H1 (cell line): Measurements from ENCODE around the gene SLTM. TPM values are rescaled to one million over a fixed set of nuclear protein-coding genes. Genes with fewer than 3 reads are reported as not detected.

Experiments
- CTCF ChIA-PET: fragments of 300-600 bp; sonication (Branson Sonifier 250); formaldehyde crosslinking; loops from one replicate; lab custom pipeline; 2021; ENCODE audit not compliant: partially characterized antibody; lab: Charles Lee
- POLR2A ChIA-PET: fragments of 300-600 bp; sonication (Branson Sonifier 250); formaldehyde crosslinking; loops from one replicate; lab custom pipeline; 2021; ENCODE audit warnings: inconsistent platforms; ENCODE audit not compliant: partially characterized antibody; lab: Charles Lee
- DNase-seq, 2 experiments: peaks; one replicate each; pipeline versions ENCODE4 v3.0.0 to v3.0.0-alpha.2; 2010 to 2022; ENCODE audit warnings: low spot score in 2 of 2, low read depth in 1 of 2, mixed read lengths in 1 of 2
- FAIRE-seq: peaks from 2 replicates; lab custom pipeline; 2011; peaks lifted over from hg19 to GRCh38; lab: Jason Lieb, UNC
- H2AFZ ChIP-seq: 2 replicates; pipeline ENCODE4 v1.8.1; 2012; ENCODE audit warnings: low read length, inconsistent platforms
- H2AK5ac ChIP-seq: 2 replicates; pipeline ENCODE4 v1.6.1; 2013; ENCODE audit warnings: low read depth, low read length
- H2BK120ac ChIP-seq: replicated peaks from 2 replicates; pipeline ENCODE3; 2013; ENCODE audit warnings: low read depth, low read length, inconsistent platforms
- H2BK12ac ChIP-seq: 2 replicates; pipeline ENCODE4 v1.6.1; 2013; ENCODE audit warnings: low read depth, low read length
- H2BK15ac ChIP-seq: 2 replicates; pipeline ENCODE4 v1.6.1; 2013; ENCODE audit warnings: low read length
- H2BK20ac ChIP-seq: 2 replicates; pipeline ENCODE4 v1.6.1; 2013; ENCODE audit warnings: low read length
- H2BK5ac ChIP-seq: 2 replicates; pipeline ENCODE4 v1.6.1; 2013; ENCODE audit warnings: low read depth, low read length
- H3K14ac ChIP-seq: 2 replicates; pipeline ENCODE4 v1.6.1; 2013; ENCODE audit warnings: inconsistent platforms; ENCODE audit not compliant: insufficient read length
- H3K18ac ChIP-seq: 2 replicates; pipeline ENCODE4 v1.6.1; 2013; ENCODE audit warnings: low read length; ENCODE audit errors: extremely low read depth
- H3K23ac ChIP-seq: 2 replicates; pipeline ENCODE4 v1.6.1; 2013; ENCODE audit warnings: inconsistent platforms; ENCODE audit not compliant: insufficient read length
- H3K23me2 ChIP-seq: 2 replicates; pipeline ENCODE4 v1.6.1; 2013; ENCODE audit warnings: low read depth, low read length
- H3K27ac ChIP-seq: 2 replicates; pipeline ENCODE4 v1.6.1; 2011; ENCODE audit warnings: low read depth, low read length, inconsistent platforms
- H3K27me3 ChIP-seq, 4 experiments: replicated peaks in 1 of 4; 1 replicate in 1 of 4; 2 replicates in 3 of 4; pipeline versions ENCODE4 v1.6.1 to v1.8.1; 2011 to 2013; ENCODE audit warnings: low read length in 3 of 4, mild to moderate bottlenecking in 3 of 4, inconsistent platforms in 2 of 4, mixed read lengths in 2 of 4, moderate library complexity in 1 of 4; ENCODE audit not compliant: control insufficient read depth in 3 of 4, insufficient read depth in 3 of 4; ENCODE audit errors: extremely low read depth in 1 of 4
- H3K36me3 ChIP-seq, 4 experiments: 2 replicates each; pipeline versions ENCODE4 v1.6.1 to v1.8.1; 2011 to 2013; ENCODE audit warnings: mild to moderate bottlenecking in 4 of 4, low read length in 3 of 4, moderate library complexity in 2 of 4, control low read depth in 1 of 4, inconsistent platforms in 1 of 4; ENCODE audit not compliant: insufficient read depth in 4 of 4, control insufficient read depth in 2 of 4
- H3K4ac ChIP-seq: replicated peaks from 2 replicates; pipeline ENCODE3; 2013; ENCODE audit warnings: low read length, low read depth, mixed read lengths, inconsistent platforms; ENCODE audit not compliant: insufficient read length
- H3K4me1 ChIP-seq, 4 experiments: replicated peaks in 1 of 4; 1 replicate in 1 of 4; 2 replicates in 3 of 4; pipeline versions ENCODE4 v1.6.1 to v1.8.1; 2011 to 2013; ENCODE audit warnings: low read length in 3 of 4, inconsistent platforms in 2 of 4, mixed read lengths in 1 of 4; ENCODE audit not compliant: insufficient read depth in 4 of 4, control insufficient read depth in 3 of 4
- H3K4me2 ChIP-seq, 2 experiments: 2 replicates each; pipeline versions ENCODE4 v1.6.1 to v1.8.1; 2011 to 2013; ENCODE audit warnings: low read depth in 2 of 2, low read length in 2 of 2, control low read depth in 1 of 2, inconsistent platforms in 1 of 2, mild to moderate bottlenecking in 1 of 2; ENCODE audit not compliant: insufficient read depth in 1 of 2
- H3K4me3 ChIP-seq, 4 experiments: fragments of 200-600, 300-600 bp in 1 of 4; sonication (generic), shearing (Covaris generic), sonication (Bioruptor Twin) in 1 of 4; 2 replicates each; pipeline versions ENCODE4 v1.5.1 to v1.8.1; 2011 to 2016; ENCODE audit warnings: low read length in 4 of 4, low read depth in 3 of 4, control low read depth in 2 of 4, inconsistent platforms in 2 of 4, mild to moderate bottlenecking in 2 of 4, mixed read lengths in 1 of 4, moderate library complexity in 1 of 4; ENCODE audit not compliant: insufficient read depth in 2 of 4; ENCODE audit errors: extremely low read depth in 1 of 4
- H3K56ac ChIP-seq: replicated peaks from 2 replicates; pipeline ENCODE3; 2013; ENCODE audit warnings: low read depth, mild to moderate bottlenecking, mixed read lengths, low read length, inconsistent platforms; ENCODE audit not compliant: insufficient read length
- H3K79me1 ChIP-seq: 2 replicates; pipeline ENCODE4 v1.6.1; 2013; ENCODE audit warnings: low read depth, low read length, control low read depth
- H3K79me2 ChIP-seq, 2 experiments: 2 replicates each; pipeline versions ENCODE4 v1.6.1 to v1.8.1; 2012 to 2013; ENCODE audit warnings: low read length in 2 of 2, mild to moderate bottlenecking in 2 of 2, inconsistent platforms in 1 of 2; ENCODE audit not compliant: insufficient read depth in 2 of 2, control insufficient read depth in 1 of 2
- H3K9ac ChIP-seq, 4 experiments: replicated peaks in 1 of 4; 1 replicate in 1 of 4; 2 replicates in 3 of 4; pipeline versions ENCODE4 v1.6.1 to v1.8.1; 2011 to 2013; ENCODE audit warnings: low read depth in 3 of 4, low read length in 3 of 4, control low read depth in 2 of 4, mild to moderate bottlenecking in 2 of 4, moderate library complexity in 2 of 4, inconsistent platforms in 1 of 4; ENCODE audit errors: extremely low read depth in 1 of 4
- H3K9me3 ChIP-seq, 2 experiments: 2 replicates each; pipeline versions ENCODE4 v1.6.1 to v1.8.1; 2012 to 2013; ENCODE audit warnings: mild to moderate bottlenecking in 2 of 2, moderate library complexity in 2 of 2, control low read depth in 1 of 2, inconsistent platforms in 1 of 2, low read depth in 1 of 2, low read length in 1 of 2, mixed read lengths in 1 of 2; ENCODE audit not compliant: insufficient read depth in 2 of 2
- H4K20me1 ChIP-seq, 2 experiments: replicated peaks in 1 of 2; 2 replicates each; pipeline versions ENCODE3 to v1.8.1; 2011 to 2013; ENCODE audit warnings: inconsistent platforms in 2 of 2, low read length in 2 of 2, mild to moderate bottlenecking in 1 of 2; ENCODE audit not compliant: insufficient read depth in 2 of 2, control insufficient read depth in 1 of 2
- H4K5ac ChIP-seq: 2 replicates; pipeline ENCODE4 v1.6.1; 2013; ENCODE audit warnings: low read length, low read depth, mixed read lengths, inconsistent platforms; ENCODE audit not compliant: insufficient read length
- H4K8ac ChIP-seq: 2 replicates; pipeline ENCODE4 v1.8.0; 2013; ENCODE audit warnings: mild to moderate bottlenecking, moderate library complexity, low read length, inconsistent platforms; ENCODE audit not compliant: insufficient read depth; ENCODE audit errors: extremely low read depth
- H4K91ac ChIP-seq: replicated peaks from 2 replicates; pipeline ENCODE3; 2013; ENCODE audit warnings: low read length, mixed read lengths, inconsistent platforms; ENCODE audit not compliant: insufficient read length
- BACH1 ChIP-seq: IDR thresholded peaks from 2 replicates; pipeline ENCODE4 v1.6.1; 2012; ENCODE audit warnings: low read length, improper control_type of control experiment
- BCL11A ChIP-seq, 2 experiments: IDR thresholded peaks; one replicate each; pipeline ENCODE4 v1.6.1; 2011; ENCODE audit warnings: low read depth in 2 of 2, low read length in 2 of 2, mild to moderate bottlenecking in 2 of 2
- JUN ChIP-seq: IDR thresholded peaks from 2 replicates; pipeline ENCODE4 v1.6.1; 2011; ENCODE audit warnings: low read depth, mild to moderate bottlenecking, improper control_type of control experiment, low read length
- KDM5A ChIP-seq: fragments of 200-600 bp; IDR thresholded peaks from 2 replicates; pipeline ENCODE4 v1.7.1; 2012; ENCODE audit warnings: mild to moderate bottlenecking, low read length, inconsistent platforms, mixed read lengths
- RNF2 ChIP-seq: fragments of 200-900, 300-1000 bp; sonication (generic); IDR thresholded peaks from 2 replicates; pipeline ENCODE4 v1.7.1; 2016; ENCODE audit warnings: borderline replicate concordance, low read depth, mild to moderate bottlenecking, antibody characterized with exemption, low read length; ENCODE audit not compliant: poor library complexity, severe bottlenecking; ENCODE audit errors: missing control alignments
- TAF7 ChIP-seq: optimal IDR thresholded peaks from 2 replicates; pipeline ENCODE3; 2011; ENCODE audit warnings: low read depth, mild to moderate bottlenecking, inconsistent platforms, low read length, moderate library complexity, borderline replicate concordance
- WGBS, 2 experiments: shearing (Covaris generic) in 1 of 2; methylation state at CpG; one replicate each; pipeline versions ENCODE4 v1.1.6 to v1.1.7; 2013 to 2015; ENCODE audit warnings: low lambda C conversion rate in 2 of 2, mixed read lengths in 2 of 2, inconsistent platforms in 1 of 2, low coverage in 1 of 2, missing lambda C conversion rate in 1 of 2; ENCODE audit not compliant: insufficient replicate concordance in 2 of 2, insufficient coverage in 1 of 2, insufficient read length in 1 of 2; ENCODE audit errors: extremely low coverage in 1 of 2, missing lambda C conversion rate in 1 of 2; 5-methylcytosine and 5-hydroxymethylcytosine counted together
- polyA plus RNA-seq, 7 experiments: library from polyadenylated mRNA; depleted of rRNA in 3 of 7; stranded (reverse) in 5 of 7; unstranded in 2 of 7; fragments of >200 nt in 5 of 7; fragments of 200-250 nt in 2 of 7; gene quantifications; 1 replicate in 5 of 7; 2 replicates in 1 of 7; 4 replicates in 1 of 7; pipeline versions ENCODE4 v1.2.1 to v1.2.3, GENCODE V29; 2011 to 2013; ENCODE audit warnings: missing spikeins in 2 of 7, mixed read lengths in 2 of 7
- total RNA-seq: library from RNA; stranded (reverse); fragmentation: NEBNext Ultra II Directional; extraction: Animal tissue kit (Norgen Biotek cat#: 25700); gene quantifications from 2 replicates; pipeline ENCODE4 v1.2.1, GENCODE V29; 2021

SLTM gene
- total and polyA plus RNA-seq, 2 of the 8 experiments (the other 6 are each of a cell fraction or from before 2014, with no cell fraction given), result 30.8 to 149 TPM

DNA sequence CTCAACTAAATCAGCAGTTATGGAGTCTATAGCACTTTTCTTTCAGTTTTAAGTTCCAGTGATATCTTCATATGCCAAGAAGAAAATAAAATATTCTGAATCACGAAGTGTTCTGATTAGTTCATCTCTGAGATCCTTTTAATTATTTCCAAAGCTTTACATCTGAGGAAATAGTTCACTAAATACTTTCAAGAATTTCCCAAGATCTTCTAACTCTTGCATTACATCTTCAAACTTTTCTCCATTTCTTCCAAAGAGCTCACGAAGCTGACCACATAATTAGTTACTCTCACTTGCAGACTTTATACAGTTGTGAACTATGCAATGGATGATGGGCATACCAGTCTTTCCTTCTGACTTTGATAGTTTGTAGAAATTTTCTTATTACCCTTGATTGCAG lies 49.8 kb upstream of the SLTM start:
- Histone ChIP-seq H2AK5ac (no peak overlapping the region), H3K9ac (no peak overlapping the region), H2BK120ac (no peak overlapping the region), H3K56ac (no peak overlapping the region), H3K14ac (no peak overlapping the region), H4K5ac (no peak overlapping the region), H2AFZ (no peak overlapping the region), H3K79me1 (no peaks in the 10 kb centered on the region), H2BK20ac (no peak overlapping the region), H3K27ac (no peak overlapping the region), H3K23ac (no peak overlapping the region), H2BK15ac (no peak overlapping the region), H3K4me3 (no peak overlapping the region), H4K8ac (no peak overlapping the region), H2BK12ac (no peak overlapping the region), H4K91ac (no peak overlapping the region), H3K79me2 (peaks cover 0 to 3% of the 10 kb centered on the region in 2 experiments; a peak in 2 of 4 replicates), H3K4me1 (peaks cover 0 to 3% (median 0%) of the 10 kb centered on the region in 4 experiments; a peak in 3 of 7 replicates), H3K4me2 (no peak overlapping the region), H3K23me2 (no peaks in the 10 kb centered on the region; the same call in 1 of the 2 replicates), H3K9me3 (no peaks in the 10 kb centered on the region), H3K36me3 (no peaks in the 10 kb centered on the region), H4K20me1 (peaks cover 0 to 1% of the 10 kb centered on the region in 2 experiments), H2BK5ac (no peak overlapping the region), H3K27me3 (no peaks in the 10 kb centered on the region), H3K4ac (no peak overlapping the region), H3K18ac (no peak overlapping the region)
- CTCF ChIA-PET, result interaction anchor here (1.3 to 1.4 kb wide), 2 partner anchors 20 to 137 kb away, joined by 4 read pairs; no protein-coding TSS in a partner anchor
- 86% methylated on average over 2 of the region's 2 CpGs; no CpG with 5 or more reads in 1 of the 2 experiments for WGBS, 2 experiments
- DNase-seq (no peak), FAIRE-seq (no peak)
- POLR2A ChIA-PET, result no interaction called here
- TF ChIP-seq BCL11A (IDR thresholded peaks at IDR 0.05; ENCODE audit: low read depth in 2 of 2, low read length in 2 of 2) (no peak), KDM5A (no peak), BACH1 (no peak), JUN (no peak), RNF2 (no peak), TAF7 (no peak)
